Measurements from ENCODE around the gene PLEKHN1. TPM values are rescaled to one million over a fixed set of nuclear protein-coding genes. Genes with fewer than 3 reads are reported as not detected.

Gene PLEKHN1
- total RNA-seq, 1 experiment from 2014 or later: not detected

DNA sequence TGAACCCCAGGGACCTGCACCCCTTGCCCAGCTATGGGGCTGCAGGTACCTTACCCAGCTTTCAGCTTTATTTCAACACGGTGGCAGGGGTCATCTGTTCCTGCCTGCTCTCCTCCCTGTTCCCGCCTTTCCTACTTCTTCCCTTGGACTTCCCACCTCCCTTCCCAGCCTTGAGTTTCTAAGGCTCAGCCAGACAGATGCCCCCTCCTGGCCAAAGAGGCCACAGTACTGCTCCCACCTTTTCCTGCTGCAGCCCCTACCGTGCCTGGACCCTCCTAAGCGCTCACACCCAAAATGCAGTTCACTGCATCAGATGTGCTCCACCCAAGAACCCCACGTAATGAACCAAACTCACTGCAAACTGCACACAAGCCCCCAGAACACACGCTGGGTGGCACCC lies 14.9 kb upstream of the PLEKHN1 start:
- peak; percentile 51 for DNase-seq (ENCODE audit: low spot score)
- CTCF ChIA-PET: interaction anchor here (1.0 kb wide), 1 partner anchor 47 kb away, joined by 10 read pairs; no protein-coding TSS in a partner anchor
- TF ChIP-seq EZH2 (IDR thresholded peaks at IDR 0.05; ENCODE audit: borderline replicate concordance, low read depth, low read length, poor library complexity, severe bottlenecking): no peak
- TF ChIP-seq, protein P1, sequence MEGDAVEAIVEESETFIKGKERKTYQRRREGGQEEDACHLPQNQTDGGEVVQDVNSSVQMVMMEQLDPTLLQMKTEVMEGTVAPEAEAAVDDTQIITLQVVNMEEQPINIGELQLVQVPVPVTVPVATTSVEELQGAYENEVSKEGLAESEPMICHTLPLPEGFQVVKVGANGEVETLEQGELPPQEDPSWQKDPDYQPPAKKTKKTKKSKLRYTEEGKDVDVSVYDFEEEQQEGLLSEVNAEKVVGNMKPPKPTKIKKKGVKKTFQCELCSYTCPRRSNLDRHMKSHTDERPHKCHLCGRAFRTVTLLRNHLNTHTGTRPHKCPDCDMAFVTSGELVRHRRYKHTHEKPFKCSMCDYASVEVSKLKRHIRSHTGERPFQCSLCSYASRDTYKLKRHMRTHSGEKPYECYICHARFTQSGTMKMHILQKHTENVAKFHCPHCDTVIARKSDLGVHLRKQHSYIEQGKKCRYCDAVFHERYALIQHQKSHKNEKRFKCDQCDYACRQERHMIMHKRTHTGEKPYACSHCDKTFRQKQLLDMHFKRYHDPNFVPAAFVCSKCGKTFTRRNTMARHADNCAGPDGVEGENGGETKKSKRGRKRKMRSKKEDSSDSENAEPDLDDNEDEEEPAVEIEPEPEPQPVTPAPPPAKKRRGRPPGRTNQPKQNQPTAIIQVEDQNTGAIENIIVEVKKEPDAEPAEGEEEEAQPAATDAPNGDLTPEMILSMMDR (conservative IDR thresholded peaks at IDR 0.05; ENCODE audit: low read depth, low read length): peak; percentile 56
- Histone ChIP-seq H3K4me1 (ENCODE audit: insufficient read depth, low read length, poor library complexity, severe bottlenecking) (no peaks in the 10 kb centered on the region), H3K27ac (ENCODE audit: low read depth, low read length, poor library complexity, severe bottlenecking) (no peak overlapping the region), H3K27me3 (replicated peaks; ENCODE audit: insufficient read depth, low read depth, low read length, poor library complexity) (no peaks in the 10 kb centered on the region), H3K9me3 (ENCODE audit: low read depth, low read length, poor library complexity, severe bottlenecking) (no peaks in the 10 kb centered on the region), H3K36me3 (ENCODE audit: insufficient read depth, low read length, poor library complexity, severe bottlenecking) (peaks cover 80% of the 10 kb centered on the region), H3K4me3 (ENCODE audit: low read depth, low read length, poor library complexity, severe bottlenecking) (no peak overlapping the region)
- intact Hi-C loops (cut with micrococcal nuclease; ENCODE audit: unreplicated experiment): no loop called here
- POLR2A ChIA-PET (ENCODE audit: low non-redundant PET): no interaction called here
- no TSS peak for BruUV-seq (replicated peaks)

GRCh38 chr1:952201-952600 lies 14.1 kb upstream of the PLEKHN1 start:
- Histone ChIP-seq H3K4me1 (ENCODE audit: insufficient read depth, low read length, poor library complexity, severe bottlenecking) (peaks cover under 1% of the 10 kb centered on the region), H3K27ac (ENCODE audit: low read depth, low read length, poor library complexity, severe bottlenecking) (no peak overlapping the region), H3K36me3 (ENCODE audit: insufficient read depth, low read length, poor library complexity, severe bottlenecking) (peaks cover 88% of the 10 kb centered on the region), H3K4me3 (ENCODE audit: low read depth, low read length, poor library complexity, severe bottlenecking) (no peak overlapping the region), H3K27me3 (replicated peaks; ENCODE audit: insufficient read depth, low read depth, low read length, poor library complexity) (no peaks in the 10 kb centered on the region), H3K9me3 (ENCODE audit: low read depth, low read length, poor library complexity, severe bottlenecking) (no peaks in the 10 kb centered on the region)
- DNase-seq (ENCODE audit: low spot score): no peak
- intact Hi-C loops (cut with micrococcal nuclease; ENCODE audit: unreplicated experiment): no loop called here
- ChIA-PET CTCF (interaction anchor here (1.0 kb wide), 1 partner anchor 47 kb away, joined by 10 read pairs; no protein-coding TSS in a partner anchor), POLR2A (ENCODE audit: low non-redundant PET) (interaction anchor here (0.6 kb wide), 1 partner anchor 9 kb away, joined by 8 read pairs; no protein-coding TSS in a partner anchor)
- BruUV-seq (replicated peaks): no TSS peak
- TF ChIP-seq, protein P1 (conservative IDR thresholded peaks at IDR 0.05; ENCODE audit: low read depth, low read length): no peak
- TF ChIP-seq EZH2 (IDR thresholded peaks at IDR 0.05; ENCODE audit: borderline replicate concordance, low read depth, low read length, poor library complexity, severe bottlenecking): no peak

DNA sequence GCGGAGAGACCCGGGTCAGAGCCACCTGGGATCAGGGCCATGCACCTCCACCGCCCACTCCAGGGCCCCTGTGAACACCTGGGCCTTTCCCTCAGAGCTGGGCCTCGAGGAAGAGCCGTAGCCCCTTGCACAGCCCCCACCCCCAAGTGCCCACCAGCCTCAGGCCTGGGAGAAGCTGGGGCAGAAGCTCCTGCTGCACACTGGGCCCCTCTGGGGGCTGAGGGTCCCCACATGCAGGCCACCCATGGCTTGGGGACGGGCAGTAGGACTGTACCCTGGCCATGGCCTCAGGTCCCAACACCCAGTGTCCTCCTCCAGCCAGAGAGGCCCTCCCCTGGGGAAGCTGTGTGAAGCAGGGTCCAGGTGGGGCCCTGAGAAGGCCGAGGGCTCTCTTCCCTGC lies 13.7 kb upstream of the PLEKHN1 start:
- POLR2A ChIA-PET (ENCODE audit: low non-redundant PET): interaction anchor here (0.6 kb wide), 1 partner anchor 9 kb away, joined by 8 read pairs; no protein-coding TSS in a partner anchor

More for the DNA sequence above, 13.7 kb upstream of the PLEKHN1 start:
- BruUV-seq (replicated peaks): no TSS peak
- TF ChIP-seq, protein P1 (conservative IDR thresholded peaks at IDR 0.05; ENCODE audit: low read depth, low read length): no peak
- TF ChIP-seq EZH2 (IDR thresholded peaks at IDR 0.05; ENCODE audit: borderline replicate concordance, low read depth, low read length, poor library complexity, severe bottlenecking): no peak
- peaks cover 4% of the 10 kb centered on the region for H3K4me1 ChIP-seq (ENCODE audit: insufficient read depth, low read length, poor library complexity, severe bottlenecking)
- CTCF ChIA-PET: no interaction called here
- peaks cover 88% of the 10 kb centered on the region for H3K36me3 ChIP-seq (ENCODE audit: insufficient read depth, low read length, poor library complexity, severe bottlenecking)
- no peak overlapping the region for H3K27ac ChIP-seq (ENCODE audit: low read depth, low read length, poor library complexity, severe bottlenecking)
- DNase-seq (ENCODE audit: low spot score): no peak
- H3K4me3 ChIP-seq (ENCODE audit: low read depth, low read length, poor library complexity, severe bottlenecking): no peak overlapping the region
- no peaks in the 10 kb centered on the region for H3K27me3 ChIP-seq (replicated peaks; ENCODE audit: insufficient read depth, low read depth, low read length, poor library complexity)
- intact Hi-C loops (cut with micrococcal nuclease; ENCODE audit: unreplicated experiment): no loop called here
- H3K9me3 ChIP-seq (ENCODE audit: low read depth, low read length, poor library complexity, severe bottlenecking): no peaks in the 10 kb centered on the region

Data from A673 (cell line).